ENCODE measurements around the gene ADRB1.
A peak's percentile ranks its signal among the peaks of the same experiment; 100 is the strongest.

Gene ADRB1
- 0 to 0.15 (median 0.06) reads per million in 4 donors for total RNA-seq

DNA sequence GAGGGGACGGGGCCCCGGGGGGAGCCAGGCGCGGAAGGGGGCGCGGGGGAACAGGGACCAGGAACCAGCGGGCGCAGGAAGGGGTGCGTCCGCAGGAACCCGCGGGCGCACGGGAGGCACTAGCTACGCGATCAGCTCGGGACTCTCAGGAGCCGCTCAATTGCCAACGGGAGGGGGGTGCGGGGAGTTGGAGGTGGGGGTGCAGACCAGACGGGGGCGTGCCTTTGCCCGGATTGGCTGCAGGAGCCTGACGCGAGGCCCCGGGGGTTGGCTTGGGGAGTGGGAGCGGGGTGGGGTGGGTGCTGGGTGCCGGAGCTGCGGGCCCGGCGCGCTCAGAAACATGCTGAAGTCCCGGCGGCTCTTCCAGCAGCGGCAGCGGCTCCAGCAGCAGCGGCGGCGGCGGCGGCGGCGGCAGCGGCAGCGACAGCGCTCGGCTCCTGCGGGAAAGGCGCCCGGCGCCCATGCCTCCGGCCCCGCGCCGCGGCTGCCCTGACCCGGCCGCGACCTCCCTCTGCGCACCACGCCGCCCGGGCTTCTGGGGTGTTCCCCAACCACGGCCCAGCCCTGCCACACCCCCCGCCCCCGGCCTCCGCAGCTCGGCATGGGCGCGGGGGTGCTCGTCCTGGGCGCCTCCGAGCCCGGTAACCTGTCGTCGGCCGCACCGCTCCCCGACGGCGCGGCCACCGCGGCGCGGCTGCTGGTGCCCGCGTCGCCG is at the start of gene ADRB1:
TSS of gene ADRB1 (plus strand) at position 335 of the 715 bp plus-strand sequence. CDS start at position 602, 267 bp downstream.
- DNase-seq, result peak in 3 of 5 donors; percentile 13 to 48 (median 14)

DNA sequence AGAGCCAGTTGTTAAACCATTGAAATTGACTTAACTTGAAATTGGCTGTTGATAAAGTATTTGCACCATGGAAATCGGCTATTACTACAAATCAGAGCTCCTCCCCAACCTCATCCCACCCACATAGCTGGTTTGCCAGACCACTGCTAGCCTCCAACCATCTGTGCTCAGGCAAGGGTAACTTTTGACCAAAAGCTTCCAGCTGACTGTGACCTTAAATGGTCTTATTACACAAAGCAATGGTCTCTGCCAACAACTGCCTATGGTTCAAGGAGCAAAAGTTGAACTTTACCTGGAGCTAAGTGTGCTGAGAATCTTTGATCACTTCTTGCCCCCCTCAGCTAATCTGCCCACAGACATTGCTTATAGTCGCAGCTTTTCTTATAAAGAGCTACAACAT is 48.5 kb upstream of the ADRB1 start:
- DNase-seq, result no peak

GRCh38 chr10:113997428-113997827 is 46.2 kb upstream of the ADRB1 start:
- DNase-seq, result no peak

- no peak for DNase-seq
Observed at GRCh38 chr10:113999531-113999930, 44.1 kb upstream of the ADRB1 start.

DNA sequence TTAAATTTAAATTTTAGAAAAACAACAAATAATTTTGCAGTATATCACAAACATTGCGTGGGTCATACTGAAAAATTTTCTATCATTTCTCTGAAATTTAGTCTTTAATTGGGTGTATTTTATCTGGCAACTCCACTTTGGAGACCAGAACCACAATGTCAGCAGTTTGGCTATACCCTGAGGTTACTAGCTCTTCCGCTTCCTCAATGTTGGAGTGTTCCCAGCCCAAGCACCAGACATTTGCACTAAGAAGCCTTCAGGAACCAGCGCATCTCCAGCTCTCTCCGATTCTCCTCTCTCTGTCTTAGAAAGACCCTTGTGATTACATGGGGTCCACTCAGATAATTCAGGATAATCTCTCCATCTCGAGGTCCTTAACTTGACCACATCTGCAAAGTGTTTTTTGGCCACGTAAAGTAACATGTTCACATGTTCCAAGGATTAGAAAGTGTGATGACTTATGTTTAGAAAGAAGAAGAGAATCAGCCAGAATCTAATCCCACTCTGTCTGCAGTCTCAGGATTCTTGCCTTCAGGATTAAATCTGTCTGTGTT is 43.1 kb upstream of the ADRB1 start:
- no peak for DNase-seq

GRCh38 chr10:114002422-114002821 is 41.2 kb upstream of the ADRB1 start:
- no peak for DNase-seq

- DNase-seq, result no peak
Observed at GRCh38 chr10:114003161-114003941, 40.3 kb upstream of the ADRB1 start.

DNA sequence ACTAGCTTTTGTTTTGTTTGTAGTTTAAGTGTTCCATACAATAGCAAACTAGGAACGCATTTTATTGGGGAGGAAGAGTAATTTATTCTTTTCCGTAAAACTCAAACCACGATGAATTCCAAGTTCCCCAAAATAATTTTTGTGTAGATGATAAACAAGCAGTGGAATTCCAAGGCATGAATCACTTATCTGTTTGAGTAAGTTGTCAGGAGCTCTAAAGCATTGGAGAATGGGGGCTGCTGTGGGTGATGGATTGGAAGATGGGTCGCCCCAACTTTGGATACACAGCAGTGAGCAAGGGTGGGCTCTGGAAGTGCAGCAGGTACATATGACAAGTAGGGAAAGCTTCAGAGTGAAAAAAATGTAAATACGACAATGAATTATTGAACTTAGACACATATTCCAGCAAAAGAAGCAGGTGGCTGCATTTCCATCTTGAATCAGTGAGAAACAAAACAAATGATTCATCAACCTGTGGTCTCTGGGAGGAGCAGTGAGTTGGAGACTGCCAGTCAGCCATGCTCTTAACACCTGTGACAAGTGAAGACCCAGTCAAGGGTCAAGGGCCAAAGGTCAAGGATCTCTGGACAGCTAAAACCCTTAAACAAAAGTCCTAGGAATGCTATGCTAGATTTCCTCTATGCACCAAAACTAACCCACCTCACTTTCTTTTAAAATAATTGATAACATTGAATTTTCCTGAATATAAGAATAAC is 34.2 kb upstream of the ADRB1 start:
- DNase-seq, result no peak

GRCh38 chr10:114010316-114010715 is 33.4 kb upstream of the ADRB1 start:
- no peak for DNase-seq

GRCh38 chr10:114012650-114013049 is 31.0 kb upstream of the ADRB1 start:
- no peak for DNase-seq

DNA sequence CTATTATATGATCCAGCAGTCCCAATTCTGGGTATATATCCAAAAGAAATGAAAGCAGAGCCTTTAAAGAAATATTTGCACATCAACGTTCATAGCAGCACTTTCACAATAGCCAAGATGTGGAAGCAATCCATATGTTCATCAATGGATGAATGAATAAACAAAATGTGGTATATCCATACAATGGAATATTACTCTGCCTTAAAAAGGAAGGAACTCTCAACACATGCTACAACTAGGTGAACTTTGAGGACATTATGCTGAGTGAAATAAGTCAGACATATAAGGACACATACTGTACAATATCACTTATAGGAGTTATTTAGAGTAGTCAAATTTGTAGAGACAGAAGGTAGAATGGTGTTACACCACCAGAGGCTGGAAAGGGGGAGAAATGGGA is 28.0 kb upstream of the ADRB1 start:
- no peak for DNase-seq

- DNase-seq, result no peak
Observed at GRCh38 chr10:114017271-114017670, 26.4 kb upstream of the ADRB1 start.

- no peak for DNase-seq
Observed at GRCh38 chr10:114017873-114018272, 25.8 kb upstream of the ADRB1 start.

- DNase-seq, result no peak
Observed at GRCh38 chr10:114019226-114019625, 24.4 kb upstream of the ADRB1 start.

DNA sequence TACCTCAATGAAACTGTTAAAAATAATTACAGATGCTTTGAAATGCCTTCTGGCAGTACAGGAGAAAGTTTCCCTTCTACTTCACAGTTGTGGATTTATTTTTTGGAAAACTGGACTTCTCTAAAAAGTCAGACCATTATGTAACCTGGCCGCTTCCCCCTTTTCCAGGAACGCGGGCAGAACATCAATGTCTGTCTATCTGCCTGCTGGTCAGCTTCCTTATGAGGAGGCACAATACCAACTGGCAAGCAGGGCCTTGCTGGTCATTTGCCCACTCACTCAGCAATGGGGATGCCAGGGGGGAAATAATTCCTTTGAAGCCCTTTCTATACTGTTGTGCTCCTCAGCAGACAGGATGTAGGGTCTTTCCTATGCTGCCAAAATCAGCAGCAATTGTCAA is 22.5 kb upstream of the ADRB1 start:
- DNase-seq, result no peak

DNA sequence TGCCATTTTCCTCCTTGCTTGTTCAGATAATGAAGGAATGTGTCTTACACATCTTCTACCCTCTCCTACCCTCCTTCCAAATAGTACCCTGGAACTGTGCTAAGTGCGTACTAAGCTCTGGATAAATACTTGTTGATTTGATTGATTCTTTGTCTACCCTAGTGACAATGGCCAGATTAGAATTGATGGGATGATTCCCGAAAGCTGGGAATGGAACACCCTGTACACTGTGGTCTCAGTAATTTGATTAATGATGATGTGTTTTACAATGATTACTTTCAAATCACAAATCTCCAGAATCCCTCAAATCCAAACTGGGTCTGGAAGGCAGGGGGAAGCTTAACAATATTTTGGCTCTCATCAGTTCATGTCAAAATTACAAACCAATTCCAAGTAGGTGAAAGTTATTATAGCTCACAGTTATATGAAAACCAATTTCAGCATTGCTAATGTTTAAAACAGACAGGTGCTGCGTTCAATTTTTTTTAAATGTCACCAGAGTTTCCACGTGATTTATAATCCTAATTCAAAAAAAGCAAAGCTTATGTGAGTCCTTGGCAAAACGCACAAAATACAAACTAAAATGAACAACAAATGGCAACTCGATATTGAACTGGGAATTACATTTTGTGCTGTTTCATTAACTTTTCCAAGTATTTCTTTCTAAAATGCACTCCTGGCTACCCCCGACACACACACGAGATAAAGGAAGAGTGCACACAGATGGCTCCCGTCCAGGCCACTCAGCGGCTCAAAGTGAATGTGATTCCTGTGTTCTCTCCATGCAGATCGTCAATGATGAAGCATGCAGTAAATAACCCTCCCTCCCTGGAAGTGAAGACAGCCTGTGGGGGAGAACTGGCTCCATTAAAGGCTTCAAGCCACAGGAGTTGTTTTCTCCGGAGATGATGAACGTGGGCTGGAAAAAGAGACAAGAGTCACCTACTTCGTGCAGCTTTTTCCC is 21.7 kb upstream of the ADRB1 start:
- no peak for DNase-seq

DNA sequence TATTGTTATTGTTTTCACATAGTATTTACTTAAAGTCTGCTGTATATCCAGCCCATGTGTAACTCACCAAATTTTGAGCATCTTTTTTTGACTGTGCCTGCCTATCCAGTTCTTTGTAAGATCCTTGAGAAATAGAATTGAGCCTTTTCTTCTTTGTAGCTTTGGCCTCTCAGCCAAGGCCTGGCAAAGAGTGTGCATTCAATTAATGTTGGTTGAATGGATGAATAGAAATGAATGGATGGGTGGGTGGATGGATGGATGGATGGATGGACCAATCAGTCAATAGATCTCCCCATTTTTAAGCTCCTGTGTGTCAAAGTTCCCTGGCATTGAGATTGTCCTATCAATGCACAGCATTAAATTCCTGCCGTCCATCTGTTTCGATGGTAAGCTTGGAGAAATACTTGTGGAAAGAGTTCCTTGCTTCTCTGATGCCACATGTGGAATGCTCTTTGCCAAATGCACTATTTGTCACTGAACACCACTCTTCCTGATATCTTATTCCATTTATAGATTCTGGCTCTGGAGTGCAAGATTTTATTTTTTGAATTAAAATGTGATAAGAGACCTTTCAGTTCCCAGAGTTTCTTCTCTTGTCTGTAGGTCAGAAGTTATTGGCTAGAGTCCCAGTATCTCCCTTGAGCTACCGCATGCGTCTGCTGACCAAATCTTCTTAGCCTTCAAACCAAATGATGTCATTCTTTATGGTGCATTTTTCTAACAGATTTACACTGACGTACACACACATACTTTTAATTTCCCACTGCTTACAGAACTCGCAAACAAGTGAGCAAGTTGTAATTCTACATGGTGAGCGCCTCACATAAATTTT is 20.7 kb upstream of the ADRB1 start:
- no peak for DNase-seq

- peak in 1 of 5 donors; percentile 76 for DNase-seq
Observed at GRCh38 chr10:114024876-114025610, 18.6 kb upstream of the ADRB1 start.

- DNase-seq, result no peak
Observed at GRCh38 chr10:114025611-114026130, 18.0 kb upstream of the ADRB1 start.
